ENCODE results near the gene GDF10.

The GDF10 gene

DNA sequence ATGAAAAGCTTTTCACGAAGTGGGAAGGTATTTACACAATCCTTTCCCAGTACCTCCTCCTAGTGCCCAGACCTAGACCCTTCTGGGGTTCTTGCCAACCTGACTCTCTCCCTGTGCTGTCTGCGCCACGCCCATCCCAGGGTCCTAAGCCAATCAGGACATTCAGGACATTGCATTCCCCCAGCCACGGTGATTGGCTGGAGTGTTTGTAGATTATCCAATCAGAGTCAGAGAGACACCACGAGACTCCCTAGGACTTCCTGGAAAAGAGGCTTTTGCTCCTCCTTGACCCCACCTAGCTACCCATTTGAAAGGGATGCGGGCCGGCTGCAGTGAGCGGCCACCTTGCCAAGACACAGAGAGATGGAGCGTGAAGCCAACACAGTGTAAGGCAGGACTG, 18.7 kb downstream of the GDF10 start:
- DNase-seq, result no peak

DNA sequence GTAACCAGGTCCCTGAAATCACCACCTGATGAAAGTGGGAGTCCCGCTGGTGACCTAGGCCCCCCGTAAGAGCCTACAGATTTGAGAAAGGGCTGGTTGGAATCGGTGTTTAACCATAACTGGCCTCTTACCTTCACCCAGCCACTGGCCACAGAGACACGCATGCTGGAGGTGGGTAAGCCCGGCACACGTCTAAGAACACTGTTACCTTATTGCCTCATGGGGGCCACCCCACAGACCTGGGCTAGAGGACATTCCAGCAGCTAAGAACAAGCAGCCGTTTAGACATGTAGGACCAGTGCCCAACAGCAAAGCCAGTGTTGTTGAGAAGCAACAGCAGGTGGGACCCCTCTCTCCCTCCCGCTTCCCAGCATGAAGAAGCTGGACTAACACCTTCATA, 19.8 kb downstream of the GDF10 start:
- no peak for DNase-seq

DNA sequence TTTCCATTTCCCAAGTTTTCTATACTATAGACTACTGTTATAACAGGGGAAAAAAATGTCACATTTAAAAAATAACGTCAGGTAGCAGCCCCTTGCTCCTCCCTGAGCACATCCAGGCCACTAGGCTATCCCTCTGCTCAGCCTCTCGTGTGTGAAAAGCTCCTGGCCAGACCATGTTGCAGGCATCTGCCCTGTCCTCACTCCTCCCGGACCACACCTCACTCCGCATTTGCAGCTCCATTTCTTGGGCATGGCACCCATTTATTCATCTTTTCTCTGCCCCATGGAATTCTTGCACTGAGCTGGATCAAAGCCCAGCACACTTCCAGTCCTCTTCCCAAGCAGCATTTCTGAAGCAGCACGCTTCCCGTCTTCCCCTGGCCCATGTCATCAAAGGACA, 20.8 kb downstream of the GDF10 start:
- DNase-seq, result no peak

DNA sequence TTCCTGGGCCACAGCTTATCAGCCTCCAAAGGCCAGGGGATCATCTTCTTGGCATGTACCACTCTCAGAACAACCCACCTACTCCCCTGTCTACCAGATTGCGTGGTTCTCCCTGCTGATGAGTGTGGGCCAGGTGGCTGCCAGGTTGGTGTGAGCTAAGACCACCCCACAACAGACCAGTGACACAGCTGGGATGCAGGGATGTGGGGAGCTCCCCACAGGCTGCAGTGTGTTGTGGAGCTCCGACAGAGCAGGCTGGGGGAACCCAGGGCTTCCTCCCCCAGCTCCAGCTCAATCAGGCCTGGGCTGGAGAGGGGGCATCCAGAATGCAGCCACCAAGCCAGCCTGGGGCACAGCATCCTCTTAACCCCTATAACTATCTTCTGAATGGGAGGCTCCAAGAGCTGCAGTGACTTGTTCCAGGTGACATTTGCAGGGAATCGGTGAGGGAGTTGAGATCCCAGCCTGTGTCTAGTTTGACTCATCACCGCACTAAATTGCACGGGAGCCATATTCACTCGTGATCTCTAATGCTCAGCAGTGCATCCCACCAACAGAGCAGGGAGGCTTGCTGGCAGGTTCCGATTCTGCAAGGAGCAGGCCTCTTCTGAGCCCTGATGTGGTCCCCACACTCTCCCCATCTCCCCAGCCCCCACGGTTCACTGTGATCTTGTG, 21.7 kb downstream of the GDF10 start:
- no peak for DNase-seq

DNA sequence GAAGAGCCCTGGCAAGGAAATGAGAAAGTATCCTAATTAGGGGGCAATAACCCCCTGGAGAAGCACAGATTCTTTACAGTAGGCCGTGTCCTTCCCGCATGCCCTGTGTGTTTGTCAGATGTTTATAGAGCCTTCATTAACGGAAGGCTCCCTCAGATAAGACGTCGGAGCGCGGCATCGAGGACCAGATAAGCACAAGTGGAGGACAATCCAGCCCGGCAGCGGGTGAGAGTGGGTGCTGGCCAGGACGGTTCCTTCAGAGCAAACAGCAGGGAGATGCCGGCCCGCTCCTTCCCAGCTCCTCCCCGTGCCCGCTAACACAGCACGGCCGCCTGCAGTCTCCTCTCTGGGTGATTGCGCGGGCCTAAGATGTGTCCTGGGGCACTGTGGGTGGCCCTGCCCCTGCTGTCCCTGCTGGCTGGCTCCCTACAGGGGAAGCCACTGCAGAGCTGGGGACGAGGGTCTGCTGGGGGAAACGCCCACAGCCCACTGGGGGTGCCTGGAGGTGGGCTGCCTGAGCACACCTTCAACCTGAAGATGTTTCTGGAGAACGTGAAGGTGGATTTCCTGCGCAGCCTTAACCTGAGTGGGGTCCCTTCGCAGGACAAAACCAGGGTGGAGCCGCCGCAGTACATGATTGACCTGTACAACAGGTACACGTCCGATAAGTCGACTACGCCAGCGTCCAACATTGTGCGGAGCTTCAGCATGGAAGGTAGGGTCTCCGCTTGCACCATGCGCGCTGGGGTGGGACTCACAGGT, 22.5 kb downstream of the GDF10 start, which contains the start of gene GDF2:
GDF2 (plus strand) TSS at position 155 of the 762 bp plus-strand sequence; CDS start at position 370, 215 bp downstream.
- no peak for DNase-seq

DNA sequence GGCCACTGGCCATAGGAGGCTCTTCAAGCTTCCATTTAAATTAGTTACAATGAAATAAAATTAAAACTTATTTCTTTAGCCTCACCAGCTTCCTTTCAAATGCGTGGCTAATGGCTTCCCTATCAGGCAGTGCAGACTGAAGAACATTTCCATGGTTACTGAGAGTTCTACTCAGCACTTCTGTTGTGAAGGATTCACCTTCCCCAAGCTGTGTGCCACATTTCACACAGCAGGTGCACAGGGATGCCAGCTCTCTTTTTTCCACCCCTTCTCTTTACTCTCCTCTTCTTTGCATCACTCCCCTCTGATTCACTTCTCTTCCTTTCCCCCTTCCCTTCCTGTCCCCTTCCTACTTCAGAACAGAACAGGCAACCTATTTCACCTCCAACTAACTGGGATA, 23.1 kb downstream of the GDF10 start:
- no peak for DNase-seq

DNA sequence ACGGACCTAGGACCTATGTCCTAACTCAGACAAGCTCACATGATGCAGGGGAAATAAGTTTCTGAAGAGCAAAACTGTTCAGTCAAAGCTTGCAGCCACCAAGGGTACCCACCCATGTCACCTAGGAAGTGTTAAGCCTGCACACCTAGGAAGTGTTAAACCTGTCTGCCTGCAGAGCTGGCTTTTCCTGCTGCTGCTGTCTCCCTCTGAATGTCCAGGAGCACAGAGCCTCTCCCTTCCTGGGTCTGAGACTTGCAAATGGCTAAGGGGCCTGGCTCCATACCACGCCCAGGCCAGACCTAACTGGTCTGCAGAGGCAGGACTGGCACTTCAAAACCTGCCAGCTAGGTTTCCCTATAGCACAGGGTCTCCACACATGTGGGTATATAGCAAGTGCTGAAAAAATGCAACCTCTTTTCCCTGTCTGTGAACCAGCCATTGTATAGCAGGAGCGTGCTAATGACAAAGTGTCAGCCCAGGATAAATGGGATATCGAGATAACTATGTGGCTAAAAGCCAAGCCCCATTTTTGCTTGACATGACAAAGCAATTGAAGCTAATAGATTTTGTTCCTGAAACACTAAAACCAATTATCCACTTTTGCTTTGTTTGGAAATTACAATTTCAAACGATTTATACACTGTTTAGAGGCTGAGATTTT, 23.8 kb downstream of the GDF10 start:
- DNase-seq, result no peak

DNA sequence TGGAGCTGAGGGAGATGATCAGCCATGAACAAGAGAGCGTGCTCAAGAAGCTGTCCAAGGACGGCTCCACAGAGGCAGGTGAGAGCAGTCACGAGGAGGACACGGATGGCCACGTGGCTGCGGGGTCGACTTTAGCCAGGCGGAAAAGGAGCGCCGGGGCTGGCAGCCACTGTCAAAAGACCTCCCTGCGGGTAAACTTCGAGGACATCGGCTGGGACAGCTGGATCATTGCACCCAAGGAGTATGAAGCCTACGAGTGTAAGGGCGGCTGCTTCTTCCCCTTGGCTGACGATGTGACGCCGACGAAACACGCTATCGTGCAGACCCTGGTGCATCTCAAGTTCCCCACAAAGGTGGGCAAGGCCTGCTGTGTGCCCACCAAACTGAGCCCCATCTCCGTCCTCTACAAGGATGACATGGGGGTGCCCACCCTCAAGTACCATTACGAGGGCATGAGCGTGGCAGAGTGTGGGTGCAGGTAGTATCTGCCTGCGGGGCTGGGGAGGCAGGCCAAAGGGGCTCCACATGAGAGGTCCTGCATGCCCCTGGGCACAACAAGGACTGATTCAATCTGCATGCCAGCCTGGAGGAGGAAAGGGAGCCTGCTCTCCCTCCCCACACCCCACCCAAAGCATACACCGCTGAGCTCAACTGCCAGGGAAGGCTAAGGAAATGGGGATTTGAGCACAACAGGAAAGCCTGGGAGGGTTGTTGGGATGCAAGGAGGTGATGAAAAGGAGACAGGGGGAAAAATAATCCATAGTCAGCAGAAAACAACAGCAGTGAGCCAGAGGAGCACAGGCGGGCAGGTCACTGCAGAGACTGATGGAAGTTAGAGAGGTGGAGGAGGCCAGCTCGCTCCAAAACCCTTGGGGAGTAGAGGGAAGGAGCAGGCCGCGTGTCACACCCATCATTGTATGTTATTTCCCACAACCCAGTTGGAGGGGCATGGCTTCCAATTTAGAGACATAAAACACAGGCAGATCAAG, 25.6 kb downstream of the GDF10 start:
- no peak for DNase-seq

DNA sequence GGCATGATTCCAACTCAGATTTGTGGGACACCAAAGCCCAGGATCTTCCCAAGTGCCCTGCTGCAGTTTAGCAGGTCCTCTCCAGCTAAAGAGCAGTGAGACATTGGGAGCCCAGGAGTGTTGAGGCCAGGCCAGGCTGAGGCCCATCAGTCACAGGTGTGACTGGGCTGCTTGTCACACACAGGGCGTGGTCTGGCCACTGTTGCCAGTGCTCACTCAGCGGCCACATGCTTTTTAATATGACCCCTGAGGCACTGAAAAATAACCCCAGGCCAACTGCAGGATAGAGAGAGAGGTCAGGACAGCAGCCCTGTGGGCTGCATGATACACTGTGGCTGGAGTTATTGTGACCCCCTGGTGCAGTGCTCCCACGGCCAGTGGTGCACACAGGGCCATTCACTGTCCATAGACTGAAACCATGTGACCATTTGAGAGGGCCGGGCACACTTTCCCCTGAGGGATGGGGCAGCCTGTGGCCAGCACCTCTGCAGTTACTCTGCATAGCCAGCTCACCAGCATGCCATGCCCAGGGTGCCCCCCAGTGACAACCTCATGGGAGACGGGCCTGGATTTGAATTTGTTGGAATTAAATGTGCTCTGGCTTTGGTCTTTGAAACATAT, 26.4 kb downstream of the GDF10 start:
- DNase-seq, result no peak

DNA sequence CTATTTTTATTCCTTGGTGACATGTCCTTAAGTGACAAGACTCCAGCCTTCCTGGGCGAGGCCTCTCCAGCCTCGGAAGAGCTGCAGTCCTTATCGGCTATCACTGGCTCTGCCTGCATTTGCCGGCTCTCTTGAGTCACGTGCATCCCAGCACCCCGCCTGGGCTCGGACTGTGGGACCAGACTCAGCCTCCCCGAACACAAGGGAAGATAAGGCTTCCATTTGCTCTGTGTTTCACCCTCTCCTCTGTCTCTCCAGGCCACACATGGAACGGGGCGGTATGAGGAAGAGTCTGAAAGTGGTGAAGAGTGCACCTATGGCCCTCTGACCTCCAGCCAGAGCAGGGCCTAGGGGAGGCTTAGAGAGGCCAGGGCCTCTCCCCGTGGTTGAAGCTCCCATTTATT, 26.9 kb downstream of the GDF10 start:
- no peak for DNase-seq

DNA sequence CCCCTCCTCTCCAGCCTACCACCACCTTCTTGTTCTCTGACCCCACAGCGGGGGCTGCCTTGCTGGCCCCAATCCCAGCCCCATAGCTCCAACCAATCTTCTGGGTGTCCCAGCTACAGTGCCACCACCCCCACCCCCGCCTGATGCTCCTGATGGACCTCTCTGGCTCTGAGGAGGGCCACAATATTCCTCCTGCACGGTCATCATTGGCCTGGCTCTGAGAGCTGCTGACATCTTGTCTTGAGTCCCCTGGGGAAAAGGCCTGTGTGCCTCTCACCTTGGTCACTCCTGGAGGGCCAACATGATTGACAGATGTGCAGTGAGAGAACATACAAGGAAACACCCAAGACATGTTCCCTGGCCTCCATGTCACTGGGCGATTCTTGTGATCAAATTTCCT, 29.9 kb downstream of the GDF10 start:
- no peak for DNase-seq

DNA sequence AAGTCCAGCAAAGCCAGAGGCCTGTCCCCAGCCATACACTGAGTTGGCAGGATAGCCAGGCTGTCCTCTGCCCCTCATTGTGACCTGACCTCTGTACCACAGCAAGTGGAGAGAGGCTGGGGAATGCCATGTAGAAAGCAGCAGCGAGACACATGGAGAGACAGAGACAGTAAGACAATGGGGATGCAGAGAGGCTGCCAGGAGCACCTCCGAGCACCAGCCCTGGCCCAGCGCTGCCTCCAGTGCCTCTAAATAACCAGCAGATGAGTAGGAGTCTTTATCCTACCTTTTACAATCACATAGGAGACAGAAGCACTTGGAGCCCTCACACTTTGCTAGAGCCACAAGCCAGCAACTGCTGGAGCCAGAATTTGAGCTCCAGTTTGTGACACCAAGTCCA, 30.4 kb downstream of the GDF10 start:
- no peak for DNase-seq

DNA sequence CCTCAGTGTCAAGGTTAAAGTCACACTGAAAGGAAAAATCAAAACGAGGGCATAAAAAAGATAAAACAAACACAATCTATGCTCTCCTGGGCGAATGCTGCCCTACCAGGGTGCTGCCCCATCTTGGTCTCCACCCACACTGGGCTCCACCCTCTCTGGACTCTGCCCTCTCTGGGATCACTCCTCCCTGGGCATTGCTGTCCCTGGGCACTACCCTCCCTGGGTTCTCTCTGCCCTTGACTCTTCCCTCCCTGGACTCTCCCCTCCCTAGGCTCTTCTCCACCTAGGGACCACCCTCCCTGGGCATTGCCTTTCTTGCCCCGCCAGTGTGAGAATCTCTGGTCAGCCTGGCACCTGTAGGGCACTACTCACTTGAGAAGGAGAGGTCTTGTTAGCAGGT, 30.8 kb downstream of the GDF10 start:
- no peak for DNase-seq

DNA sequence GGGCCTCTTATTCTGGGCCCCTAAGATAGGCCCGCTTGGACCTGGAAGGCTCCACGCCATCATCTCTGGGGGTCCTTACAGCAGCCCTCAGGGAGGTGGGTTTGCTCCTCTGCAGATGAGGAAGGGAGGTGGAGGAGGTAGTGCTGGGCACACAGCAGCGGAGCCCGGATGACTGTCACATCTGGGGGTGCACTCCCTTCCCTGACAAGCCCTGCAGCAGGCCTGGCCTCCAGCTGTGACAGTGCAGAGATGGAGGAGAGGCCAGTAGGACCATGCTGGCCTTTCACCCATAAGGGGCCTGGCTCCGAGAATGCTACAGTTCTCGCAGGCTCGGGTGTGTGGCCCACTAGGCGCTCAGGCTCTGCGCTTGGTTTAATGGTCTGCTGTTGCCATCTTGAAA, 31.5 kb downstream of the GDF10 start:
- DNase-seq, result no peak

DNA sequence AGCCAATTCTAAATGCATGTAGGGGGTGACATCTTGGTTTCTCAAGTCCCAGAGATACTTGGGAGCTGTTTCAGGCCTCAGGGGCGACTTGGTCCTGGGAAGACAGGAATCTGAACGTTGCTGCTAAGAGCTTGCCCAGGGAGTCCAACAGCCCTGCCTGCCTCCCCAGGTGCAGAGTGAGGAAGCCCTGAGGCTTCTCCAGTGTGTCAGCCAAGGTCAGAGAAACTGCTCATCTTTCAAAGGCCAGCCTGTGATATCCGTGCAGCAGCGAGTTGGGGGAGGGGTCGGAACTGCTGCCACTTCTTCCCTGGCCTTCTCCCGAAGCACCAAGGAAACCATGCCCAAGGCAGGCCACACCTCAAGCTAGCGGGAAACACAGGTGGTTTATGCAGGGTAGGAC, 32.0 kb downstream of the GDF10 start:
- no peak for DNase-seq

DNA sequence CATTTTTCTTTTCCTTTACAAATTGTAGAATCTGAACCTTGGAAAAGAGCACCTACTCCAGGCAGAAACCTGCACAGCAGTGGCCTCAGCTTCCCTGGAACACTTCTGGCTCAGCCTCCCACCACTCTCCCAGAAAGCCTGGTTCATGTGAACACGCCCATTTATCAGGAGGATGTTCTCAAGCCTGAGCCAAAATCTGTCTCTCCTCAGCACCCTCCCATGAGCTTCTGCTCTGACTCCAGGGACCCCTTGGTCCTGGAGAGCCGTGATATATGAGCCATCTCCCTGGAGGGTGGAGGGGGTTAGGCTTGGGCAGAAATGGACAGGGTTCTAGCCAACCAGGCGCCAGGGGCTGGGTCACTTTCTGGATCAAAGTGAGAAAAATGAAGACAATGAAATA, 32.4 kb downstream of the GDF10 start:
- no peak for DNase-seq

DNA sequence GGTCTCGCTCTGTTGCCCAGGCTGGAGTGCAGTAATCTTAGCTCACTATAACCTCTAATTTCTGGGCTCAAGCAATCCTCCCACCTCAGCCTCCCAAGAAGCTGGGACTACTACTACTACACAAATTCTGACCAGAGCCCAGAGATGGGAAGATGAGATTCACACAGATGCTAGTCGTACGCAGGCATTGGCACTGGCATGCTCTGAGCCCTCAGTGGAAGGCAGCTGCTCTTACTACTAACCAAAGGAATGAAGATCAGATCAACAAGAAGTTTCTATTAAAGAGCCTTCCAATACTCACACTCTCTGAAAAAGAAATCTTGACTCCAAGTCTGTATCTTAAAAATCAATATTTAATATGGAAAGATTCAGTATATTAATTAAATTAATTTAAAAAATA, 32.9 kb downstream of the GDF10 start:
- no peak for DNase-seq

DNA sequence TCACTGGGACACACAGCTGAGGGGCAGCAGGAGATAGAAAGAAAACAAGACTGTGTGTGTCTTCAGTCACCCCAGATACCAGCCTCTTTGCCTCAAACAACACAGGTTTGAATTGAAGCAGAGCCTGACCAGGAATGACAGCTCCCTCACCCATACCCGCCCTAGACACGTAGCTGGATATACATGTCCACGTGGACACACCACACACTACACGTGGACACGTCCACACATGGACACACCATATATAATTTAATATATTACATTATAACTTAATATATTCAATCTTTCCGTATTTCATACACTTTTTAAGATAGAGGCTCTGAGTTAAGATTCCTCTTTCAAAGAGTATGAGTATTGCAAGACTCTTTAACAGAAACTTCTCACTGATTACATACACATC, 33.5 kb downstream of the GDF10 start:
- no peak for DNase-seq

DNA sequence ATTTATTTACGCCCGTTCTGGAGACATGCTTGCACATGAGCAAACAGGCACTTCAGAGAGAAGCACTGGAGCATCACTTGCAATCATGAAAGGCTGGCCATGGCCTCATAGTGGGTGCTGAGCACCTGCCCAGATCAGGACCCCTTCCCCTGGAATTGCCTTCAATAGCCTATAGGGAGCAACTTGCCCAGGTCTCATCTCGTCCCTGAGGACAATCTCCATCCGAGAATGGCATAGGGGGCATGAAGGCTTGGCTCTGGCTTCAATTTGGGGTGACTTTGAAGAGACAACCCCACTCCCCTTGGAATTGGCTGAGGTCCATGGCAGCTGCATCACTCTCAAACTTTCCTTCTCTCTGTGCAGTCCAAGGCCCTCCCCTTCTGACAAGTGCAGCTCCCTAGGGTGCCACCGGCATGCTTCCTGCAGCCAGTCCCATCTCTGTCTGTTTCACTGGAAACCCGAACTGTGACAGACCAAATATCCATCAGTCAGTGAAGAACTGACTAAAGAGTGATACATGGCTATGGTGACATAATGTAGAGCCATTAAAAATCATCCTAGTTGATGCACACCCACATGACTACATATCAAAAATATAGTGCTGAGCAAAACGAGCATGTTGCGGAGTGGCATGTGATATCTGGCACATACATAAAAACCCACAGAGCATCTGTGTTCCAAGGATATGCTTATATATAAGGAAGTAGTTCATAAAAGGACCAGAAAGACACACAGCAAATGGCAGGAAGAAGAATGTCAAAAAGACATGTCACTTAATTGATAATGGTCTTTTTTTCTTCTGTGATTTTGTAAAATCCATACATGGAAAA, 34.7 kb downstream of the GDF10 start:
- DNase-seq, result no peak

DNA sequence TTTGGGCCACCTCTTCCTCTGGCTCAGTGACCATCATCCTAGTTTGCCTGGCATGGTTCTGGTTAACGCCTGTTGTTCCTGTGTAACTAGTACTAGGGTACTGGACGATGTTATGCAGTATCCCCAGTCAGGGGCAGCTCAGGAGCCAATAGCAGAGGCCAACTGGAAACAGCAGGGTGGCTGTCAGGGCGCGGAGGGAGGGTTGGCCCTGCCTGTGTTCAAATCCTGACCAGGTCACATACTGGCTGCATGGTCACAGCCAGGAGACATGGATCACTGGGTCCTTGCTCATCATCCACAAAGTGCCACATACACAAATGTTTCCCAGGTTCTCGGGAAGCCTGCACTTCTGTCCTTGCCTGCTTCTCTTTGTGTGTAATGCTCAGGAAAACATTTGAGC, 35.9 kb downstream of the GDF10 start:
- DNase-seq, result no peak

DNA sequence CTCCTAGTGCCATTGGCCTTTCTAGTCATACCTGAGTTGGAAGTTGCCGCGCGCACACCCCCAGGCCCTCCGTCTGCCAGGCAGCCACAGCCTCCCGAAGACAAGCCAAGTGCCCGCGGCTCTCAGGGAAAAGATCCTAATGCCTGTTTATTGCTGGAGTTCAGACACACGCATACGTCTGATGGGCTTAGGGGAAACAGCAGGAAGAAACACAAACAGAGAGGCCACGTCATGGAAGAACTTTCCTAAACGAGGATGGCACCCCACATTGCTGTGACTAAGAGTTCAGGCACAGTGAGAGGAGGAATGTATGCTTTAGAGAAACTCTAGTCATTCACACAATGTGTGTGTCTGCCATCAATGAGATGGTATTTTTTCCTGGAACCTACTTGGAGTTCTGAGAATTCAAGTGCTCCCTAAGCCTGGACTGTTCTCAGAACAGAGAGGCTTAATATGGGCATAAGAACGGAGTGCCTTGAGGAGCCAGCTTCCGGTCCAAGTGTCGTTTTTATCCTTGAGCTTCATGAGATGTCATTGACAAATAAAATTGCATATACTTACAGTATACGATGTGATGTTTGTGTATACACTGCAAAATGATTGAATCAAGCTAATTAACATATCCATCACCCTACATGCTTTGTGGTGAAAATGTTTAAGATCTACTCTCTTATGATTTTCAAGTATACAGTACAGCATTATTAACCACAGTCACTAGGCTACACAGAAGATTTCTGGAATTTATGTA, 36.6 kb downstream of the GDF10 start:
- DNase-seq, result no peak
